Gastrocnemius medialis (tissue), 4 donors: ENCODE results near the gene CEP97.
A peak's percentile ranks its signal among the peaks of the same experiment; 100 is the strongest.

Source experiments
- POLR2A ChIP-seq, 2 donors: fragments of 450-650 bp; IDR thresholded peaks; one replicate each; pipeline ENCODE4 v1.6.1; 2017; ENCODE audit warnings: antibody characterized with exemption in 2 of 2, mild to moderate bottlenecking in 2 of 2, moderate library complexity in 2 of 2
- TF ChIP-seq, protein P1 (sequence below), 5 experiments: fragments of 450-650 bp in 3 of 5; fragments of 200-600 bp in 2 of 5; sonication (generic) in 2 of 5; IDR thresholded peaks in 4 of 5; conservative IDR thresholded peaks in 1 of 5; 1 replicate in 4 of 5; 2 replicates in 1 of 5; pipeline ENCODE4 v1.5.1; 2016 to 2019; ENCODE audit warnings: antibody characterized with exemption in 5 of 5, mild to moderate bottlenecking in 3 of 5, moderate library complexity in 3 of 5

- TF ChIP-seq, protein P1, sequence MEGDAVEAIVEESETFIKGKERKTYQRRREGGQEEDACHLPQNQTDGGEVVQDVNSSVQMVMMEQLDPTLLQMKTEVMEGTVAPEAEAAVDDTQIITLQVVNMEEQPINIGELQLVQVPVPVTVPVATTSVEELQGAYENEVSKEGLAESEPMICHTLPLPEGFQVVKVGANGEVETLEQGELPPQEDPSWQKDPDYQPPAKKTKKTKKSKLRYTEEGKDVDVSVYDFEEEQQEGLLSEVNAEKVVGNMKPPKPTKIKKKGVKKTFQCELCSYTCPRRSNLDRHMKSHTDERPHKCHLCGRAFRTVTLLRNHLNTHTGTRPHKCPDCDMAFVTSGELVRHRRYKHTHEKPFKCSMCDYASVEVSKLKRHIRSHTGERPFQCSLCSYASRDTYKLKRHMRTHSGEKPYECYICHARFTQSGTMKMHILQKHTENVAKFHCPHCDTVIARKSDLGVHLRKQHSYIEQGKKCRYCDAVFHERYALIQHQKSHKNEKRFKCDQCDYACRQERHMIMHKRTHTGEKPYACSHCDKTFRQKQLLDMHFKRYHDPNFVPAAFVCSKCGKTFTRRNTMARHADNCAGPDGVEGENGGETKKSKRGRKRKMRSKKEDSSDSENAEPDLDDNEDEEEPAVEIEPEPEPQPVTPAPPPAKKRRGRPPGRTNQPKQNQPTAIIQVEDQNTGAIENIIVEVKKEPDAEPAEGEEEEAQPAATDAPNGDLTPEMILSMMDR (IDR thresholded peaks at IDR 0.05 in 4 of 5, conservative IDR thresholded peaks at IDR 0.05 in 1 of 5): peak; percentile 60 to 73 (median 61)
- TF ChIP-seq POLR2A (IDR thresholded peaks at IDR 0.05): no peak
Observed at GRCh38 chr3:101809178-101810021, 85.0 kb downstream of the CEP97 start.
